ENCODE data around the gene PPARG. TPM values are rescaled to one million over a fixed set of nuclear protein-coding genes. Genes with fewer than 3 reads are reported as not detected.

PPARG gene
- total RNA-seq, 4 donors from 2014 or later = 26.4 to 46.4 (median 37.4) TPM

GRCh38 chr3:12356175-12356574 lies 67.3 kb downstream of the PPARG start:
- Histone ChIP-seq H3K4me1 (no peaks in the 10 kb centered on the region), H3K27ac (no peak overlapping the region), H3K9me3 (no peaks in the 10 kb centered on the region), H3K27me3 (no peaks in the 10 kb centered on the region), H3K4me3 (no peak overlapping the region), H3K36me3 (no peaks in the 10 kb centered on the region)
- TF ChIP-seq CTCF (IDR thresholded peaks at IDR 0.05) (no peak), POLR2A (IDR thresholded peaks at IDR 0.05) (no peak)
- DNase-seq = no peak

GRCh38 chr3:12356996-12357395 lies 68.1 kb downstream of the PPARG start:
- Histone ChIP-seq H3K27ac (no peak overlapping the region), H3K27me3 (no peaks in the 10 kb centered on the region)
- TF ChIP-seq POLR2A (IDR thresholded peaks at IDR 0.05) = no peak
- no peak for TF ChIP-seq CTCF (IDR thresholded peaks at IDR 0.05)

GRCh38 chr3:12357456-12357855 lies 68.6 kb downstream of the PPARG start:
- no peaks in the 10 kb centered on the region for H3K4me1 ChIP-seq
- H3K27ac ChIP-seq = no peak overlapping the region
- H3K27me3 ChIP-seq = no peaks in the 10 kb centered on the region
- no peak overlapping the region for H3K4me3 ChIP-seq
- TF ChIP-seq CTCF (IDR thresholded peaks at IDR 0.05) (no peak), POLR2A (IDR thresholded peaks at IDR 0.05) (no peak)
- DNase-seq = no peak
- H3K36me3 ChIP-seq = no peaks in the 10 kb centered on the region
- no peaks in the 10 kb centered on the region for H3K9me3 ChIP-seq

More at GRCh38 chr3:12356996-12357395, 68.1 kb downstream of the PPARG start:
- Histone ChIP-seq H3K9me3 (no peaks in the 10 kb centered on the region), H3K4me1 (no peaks in the 10 kb centered on the region), H3K36me3 (no peaks in the 10 kb centered on the region), H3K4me3 (no peak overlapping the region)
- no peak for DNase-seq

- H3K36me3 ChIP-seq = no peaks in the 10 kb centered on the region
- no peaks in the 10 kb centered on the region for H3K9me3 ChIP-seq
- H3K4me1 ChIP-seq = no peaks in the 10 kb centered on the region
- no peak for TF ChIP-seq CTCF (IDR thresholded peaks at IDR 0.05)
- no peak for TF ChIP-seq POLR2A (IDR thresholded peaks at IDR 0.05)
- no peak overlapping the region for H3K27ac ChIP-seq
- no peak for DNase-seq
- no peak overlapping the region for H3K4me3 ChIP-seq
- H3K27me3 ChIP-seq = no peaks in the 10 kb centered on the region
Measured at GRCh38 chr3:12363397-12364195, 74.7 kb downstream of the PPARG start.

GRCh38 chr3:12367346-12367745 lies 78.5 kb downstream of the PPARG start:
- Histone ChIP-seq H3K27ac (no peak overlapping the region), H3K9me3 (no peaks in the 10 kb centered on the region), H3K36me3 (no peaks in the 10 kb centered on the region), H3K27me3 (no peaks in the 10 kb centered on the region), H3K4me1 (peaks cover 0 to 10% (median 0%) of the 10 kb centered on the region in 4 donors), H3K4me3 (no peak overlapping the region)
- TF ChIP-seq POLR2A (IDR thresholded peaks at IDR 0.05) (no peak), CTCF (IDR thresholded peaks at IDR 0.05) (no peak)
- no peak for DNase-seq

Measured in Peyer's patch (tissue), 4 donors.